ENCODE measurements around the gene PYGO2.

The PYGO2 gene

GRCh38 chr1:154951901-154952657 is 9.5 kb downstream of the PYGO2 start:
- Mint-ChIP-seq H3K27me3 (no peaks in the 10 kb centered on the region), H3K4me1 (peaks cover 83% of the 10 kb centered on the region), H3K27ac (peak overlapping the region; percentile 95 to 96), H3K9me3 (no peaks in the 10 kb centered on the region), H3K4me3 (peak overlapping the region; percentile 70 to 81)
- ATAC-seq = peak; percentile 63
- DNase-seq = peak in 1 of 2 donors; percentile 72

GRCh38 chr1:154948079-154948478 is 13.5 kb downstream of the PYGO2 start:
- ATAC-seq = no peak
- H3K4me1 Mint-ChIP-seq = peaks cover 65% of the 10 kb centered on the region
- H3K27me3 Mint-ChIP-seq = no peaks in the 10 kb centered on the region
- H3K27ac Mint-ChIP-seq = no peak overlapping the region
- no peak overlapping the region for H3K4me3 Mint-ChIP-seq
- no peaks in the 10 kb centered on the region for H3K9me3 Mint-ChIP-seq
- DNase-seq = no peak

- ATAC-seq (no peak), DNase-seq (no peak)
- H3K4me3 Mint-ChIP-seq = no peak overlapping the region
- no peaks in the 10 kb centered on the region for H3K9me3 Mint-ChIP-seq
- peak overlapping the region; percentile 48 to 97 for H3K27ac Mint-ChIP-seq
- H3K4me1 Mint-ChIP-seq = peaks cover 65% of the 10 kb centered on the region
- no peaks in the 10 kb centered on the region for H3K27me3 Mint-ChIP-seq
These were observed 15.4 kb downstream of the PYGO2 start for GRCh38 chr1:154945962-154946850.

- DNase-seq (no peak), ATAC-seq (no peak)
- no peak overlapping the region for H3K27ac Mint-ChIP-seq
- H3K4me3 Mint-ChIP-seq = no peak overlapping the region
- no peaks in the 10 kb centered on the region for H3K27me3 Mint-ChIP-seq
- H3K9me3 Mint-ChIP-seq = no peaks in the 10 kb centered on the region
- H3K4me1 Mint-ChIP-seq = peaks cover 65% of the 10 kb centered on the region
These were observed 16.2 kb downstream of the PYGO2 start for GRCh38 chr1:154945160-154945961.

GRCh38 chr1:154944401-154945159 is 17.0 kb downstream of the PYGO2 start:
- no peaks in the 10 kb centered on the region for H3K27me3 Mint-ChIP-seq
- no peak overlapping the region for H3K4me3 Mint-ChIP-seq
- H3K9me3 Mint-ChIP-seq = no peaks in the 10 kb centered on the region
- no peak for DNase-seq
- H3K27ac Mint-ChIP-seq = no peak overlapping the region
- ATAC-seq = no peak
- H3K4me1 Mint-ChIP-seq = peaks cover 69% of the 10 kb centered on the region

GRCh38 chr1:154943649-154944400 is 17.8 kb downstream of the PYGO2 start:
- Mint-ChIP-seq H3K27ac (peak overlapping the region; percentile 7 to 94), H3K4me1 (peaks cover 74% of the 10 kb centered on the region), H3K9me3 (no peaks in the 10 kb centered on the region), H3K4me3 (peak overlapping the region; percentile 30 to 59), H3K27me3 (no peaks in the 10 kb centered on the region)
- ATAC-seq (peak; percentile 24), DNase-seq (peak in 1 of 2 donors; percentile 43)

GRCh38 chr1:154941333-154942013 is 20.1 kb downstream of the PYGO2 start:
- DNase-seq (no peak), ATAC-seq (no peak)

GRCh38 chr1:154940651-154941194 is 20.9 kb downstream of the PYGO2 start:
- no peaks in the 10 kb centered on the region for H3K9me3 Mint-ChIP-seq
- H3K27ac Mint-ChIP-seq = peak overlapping the region; percentile 47 to 85
- H3K27me3 Mint-ChIP-seq = no peaks in the 10 kb centered on the region
- H3K4me3 Mint-ChIP-seq = peak overlapping the region; percentile 58 to 67
- peaks cover 81% of the 10 kb centered on the region for H3K4me1 Mint-ChIP-seq
- ATAC-seq (peak; percentile 39), DNase-seq (peak in 1 of 2 donors; percentile 53)

More at GRCh38 chr1:154941333-154942013, 20.1 kb downstream of the PYGO2 start:
- Mint-ChIP-seq H3K9me3 (no peaks in the 10 kb centered on the region), H3K27ac (peak overlapping the region; percentile 85 to 94), H3K4me3 (peak overlapping the region; percentile 58 to 67), H3K27me3 (no peaks in the 10 kb centered on the region), H3K4me1 (peaks cover 77% of the 10 kb centered on the region)

- Mint-ChIP-seq H3K4me3 (peak overlapping the region; percentile 58 to 67), H3K27ac (peak overlapping the region in 1 of 2 donors; percentile 61), H3K4me1 (peaks cover 84% of the 10 kb centered on the region), H3K9me3 (no peaks in the 10 kb centered on the region), H3K27me3 (no peaks in the 10 kb centered on the region)
- DNase-seq = no peak
- ATAC-seq = no peak
These were observed 21.4 kb downstream of the PYGO2 start for GRCh38 chr1:154940213-154940560.

- ATAC-seq = no peak
- Mint-ChIP-seq H3K27ac (peak overlapping the region in 1 of 2 donors; percentile 12), H3K27me3 (no peaks in the 10 kb centered on the region), H3K4me1 (peaks cover 80% of the 10 kb centered on the region), H3K9me3 (no peaks in the 10 kb centered on the region), H3K4me3 (peak overlapping the region; percentile 28 to 91)
- no peak for DNase-seq
These were observed 22.8 kb downstream of the PYGO2 start for GRCh38 chr1:154938604-154939399.

GRCh38 chr1:154937988-154938386 is 23.6 kb downstream of the PYGO2 start:
- ATAC-seq (no peak), DNase-seq (no peak)
- no peaks in the 10 kb centered on the region for H3K9me3 Mint-ChIP-seq
- peak overlapping the region; percentile 91 to 92 for H3K4me3 Mint-ChIP-seq
- no peaks in the 10 kb centered on the region for H3K27me3 Mint-ChIP-seq
- peaks cover 71% of the 10 kb centered on the region for H3K4me1 Mint-ChIP-seq
- H3K27ac Mint-ChIP-seq = peak overlapping the region; percentile 97 to 100

- Mint-ChIP-seq H3K27me3 (no peaks in the 10 kb centered on the region), H3K9me3 (no peaks in the 10 kb centered on the region), H3K4me1 (peaks cover 65% of the 10 kb centered on the region), H3K4me3 (peak overlapping the region; percentile 91 to 92), H3K27ac (peak overlapping the region; percentile 97 to 100)
- peak; percentile 92 to 94 for DNase-seq
- ATAC-seq = peak; percentile 88
These were observed 24.2 kb downstream of the PYGO2 start for GRCh38 chr1:154937085-154937987.

Measured in stimulated activated naive CD8-positive, alpha-beta T cell treated with anti-CD3 and anti-CD28 coated beads, Interleukin-15, amount 100 ng/mL, for 72 hours (primary cell).